Effector memory CD8-positive, alpha-beta T cell (primary cell): ENCODE data around the gene CACNA2D3.

Experiments used
- ATAC-seq: fragments of 150-1000 bp; cut with Tn5 transposase; replicated peaks from 2 replicates; pipeline ENCODE4 v1.10.0; 2021; ENCODE audit warnings: mild to moderate bottlenecking, moderate library complexity
- DNase-seq, 3 experiments: peaks; one replicate each; pipeline ENCODE4 v3.0.0; 2021
- H3K27ac Mint-ChIP-seq, 2 donors: one replicate each; pipeline ENCODE4 v1.8.0; 2022; ENCODE audit warnings: mild to moderate bottlenecking in 2 of 2, mixed read lengths in 2 of 2, moderate library complexity in 2 of 2
- H3K27me3 Mint-ChIP-seq, 2 donors: one replicate each; pipeline ENCODE4 v1.8.0; 2022; ENCODE audit warnings: mixed read lengths in 2 of 2
- H3K36me3 Mint-ChIP-seq: one replicate; pipeline ENCODE4 v1.8.0; 2022; ENCODE audit warnings: mild to moderate bottlenecking, moderate library complexity, mixed read lengths; ENCODE audit not compliant: insufficient read depth
- H3K4me1 Mint-ChIP-seq, 2 donors: one replicate each; pipeline ENCODE4 v1.8.0; 2022; ENCODE audit warnings: low read depth in 2 of 2, mixed read lengths in 2 of 2
- H3K4me3 Mint-ChIP-seq, 2 donors: one replicate each; pipeline ENCODE4 v1.8.0; 2022; ENCODE audit warnings: mild to moderate bottlenecking in 2 of 2, mixed read lengths in 2 of 2, moderate library complexity in 2 of 2
- H3K9me3 Mint-ChIP-seq, 2 donors: one replicate each; pipeline ENCODE4 v1.8.0; 2022; ENCODE audit warnings: mixed read lengths in 2 of 2
- total RNA-seq, 9 experiments: gene quantifications; one replicate each; lab custom pipeline; 2026; lab: John Stamatoyannopoulos, UW

Gene CACNA2D3
- 0 to 0.24 (median 0) reads per million in 9 experiments for total RNA-seq

- peaks cover 0 to 4% of the 10 kb centered on the region in 2 donors for H3K9me3 Mint-ChIP-seq
- peak within 1 kb of the TSS; percentile 39 to 40 for H3K4me3 Mint-ChIP-seq
- H3K36me3 Mint-ChIP-seq = no peaks in the 10 kb centered on the region
- no peak within 1 kb of the TSS for H3K27ac Mint-ChIP-seq
- peaks cover 0 to 3% of the 10 kb centered on the region in 2 donors for H3K4me1 Mint-ChIP-seq
- peaks cover 36 to 63% of the 10 kb centered on the region in 2 donors for H3K27me3 Mint-ChIP-seq
- DNase-seq (no peak), ATAC-seq (no peak)
These were observed at the start of gene CACNA2D3 for GRCh38 chr3:54122324-54123002. TSS of gene CACNA2D3 (plus strand) at chr3:54122552.

GRCh38 chr3:54073386-54073785 lies 49.0 kb upstream of the CACNA2D3 start:
- Mint-ChIP-seq H3K36me3 (no peaks in the 10 kb centered on the region), H3K9me3 (peaks cover 0 to 6% of the 10 kb centered on the region in 2 donors), H3K27ac (no peak overlapping the region), H3K4me3 (no peak overlapping the region), H3K4me1 (no peaks in the 10 kb centered on the region), H3K27me3 (peaks cover 5 to 26% of the 10 kb centered on the region in 2 donors)
- no peak for ATAC-seq
- no peak for DNase-seq

GRCh38 chr3:54079314-54079713 lies 43.0 kb upstream of the CACNA2D3 start:
- Mint-ChIP-seq H3K4me3 (no peak overlapping the region), H3K4me1 (no peaks in the 10 kb centered on the region), H3K27ac (no peak overlapping the region), H3K27me3 (peaks cover 5 to 40% of the 10 kb centered on the region in 2 donors), H3K36me3 (no peaks in the 10 kb centered on the region), H3K9me3 (peaks cover 0 to 2% of the 10 kb centered on the region in 2 donors)
- DNase-seq (no peak), ATAC-seq (no peak)

- Mint-ChIP-seq H3K4me3 (no peak overlapping the region), H3K9me3 (peaks cover 0 to 2% of the 10 kb centered on the region in 2 donors), H3K27me3 (peaks cover 5 to 40% of the 10 kb centered on the region in 2 donors), H3K27ac (no peak overlapping the region), H3K4me1 (no peaks in the 10 kb centered on the region), H3K36me3 (no peaks in the 10 kb centered on the region)
- ATAC-seq (no peak), DNase-seq (no peak)
These were observed 42.5 kb upstream of the CACNA2D3 start for GRCh38 chr3:54079730-54080325.

DNA sequence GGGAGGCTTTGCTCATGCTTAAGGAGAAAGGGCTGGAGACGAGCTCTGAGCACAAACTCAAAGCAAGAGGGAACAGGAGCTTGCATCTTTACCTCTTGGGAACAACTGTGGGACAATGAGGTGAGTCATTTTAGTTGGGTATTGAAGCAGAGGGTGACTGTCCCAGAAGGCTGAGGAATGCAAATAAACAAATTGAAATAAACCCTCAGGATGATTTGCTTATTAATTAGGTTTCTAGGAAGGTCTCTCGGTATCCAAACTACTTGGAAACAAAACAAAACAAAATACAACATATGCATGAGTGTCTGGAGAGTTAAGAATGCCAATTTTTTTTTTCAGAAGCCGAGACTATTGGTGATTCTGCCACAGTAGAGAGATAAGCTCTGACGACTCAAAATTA lies 38.4 kb upstream of the CACNA2D3 start:
- no peaks in the 10 kb centered on the region for H3K36me3 Mint-ChIP-seq
- no peak overlapping the region for H3K4me3 Mint-ChIP-seq
- peaks cover 16 to 64% of the 10 kb centered on the region in 2 donors for H3K27me3 Mint-ChIP-seq
- no peak overlapping the region for H3K27ac Mint-ChIP-seq
- ATAC-seq (no peak), DNase-seq (no peak)
- no peaks in the 10 kb centered on the region for H3K9me3 Mint-ChIP-seq
- peaks cover 0 to 1% of the 10 kb centered on the region in 2 donors for H3K4me1 Mint-ChIP-seq

- peaks cover 16 to 58% of the 10 kb centered on the region in 2 donors for H3K27me3 Mint-ChIP-seq
These were observed 36.4 kb upstream of the CACNA2D3 start for GRCh38 chr3:54085936-54086335.

GRCh38 chr3:54086652-54087405 lies 35.5 kb upstream of the CACNA2D3 start:
- H3K9me3 Mint-ChIP-seq = no peaks in the 10 kb centered on the region
- H3K27ac Mint-ChIP-seq = no peak overlapping the region
- ATAC-seq (no peak), DNase-seq (no peak)
- H3K36me3 Mint-ChIP-seq = no peaks in the 10 kb centered on the region
- peaks cover 16 to 55% of the 10 kb centered on the region in 2 donors for H3K27me3 Mint-ChIP-seq
- H3K4me3 Mint-ChIP-seq = no peak overlapping the region
- peaks cover 0 to 1% of the 10 kb centered on the region in 2 donors for H3K4me1 Mint-ChIP-seq

More at GRCh38 chr3:54085936-54086335, 36.4 kb upstream of the CACNA2D3 start:
- DNase-seq = no peak
- ATAC-seq = no peak
- Mint-ChIP-seq H3K4me1 (peaks cover 0 to 1% of the 10 kb centered on the region in 2 donors), H3K27ac (no peak overlapping the region), H3K36me3 (no peaks in the 10 kb centered on the region), H3K4me3 (no peak overlapping the region), H3K9me3 (no peaks in the 10 kb centered on the region)

DNA sequence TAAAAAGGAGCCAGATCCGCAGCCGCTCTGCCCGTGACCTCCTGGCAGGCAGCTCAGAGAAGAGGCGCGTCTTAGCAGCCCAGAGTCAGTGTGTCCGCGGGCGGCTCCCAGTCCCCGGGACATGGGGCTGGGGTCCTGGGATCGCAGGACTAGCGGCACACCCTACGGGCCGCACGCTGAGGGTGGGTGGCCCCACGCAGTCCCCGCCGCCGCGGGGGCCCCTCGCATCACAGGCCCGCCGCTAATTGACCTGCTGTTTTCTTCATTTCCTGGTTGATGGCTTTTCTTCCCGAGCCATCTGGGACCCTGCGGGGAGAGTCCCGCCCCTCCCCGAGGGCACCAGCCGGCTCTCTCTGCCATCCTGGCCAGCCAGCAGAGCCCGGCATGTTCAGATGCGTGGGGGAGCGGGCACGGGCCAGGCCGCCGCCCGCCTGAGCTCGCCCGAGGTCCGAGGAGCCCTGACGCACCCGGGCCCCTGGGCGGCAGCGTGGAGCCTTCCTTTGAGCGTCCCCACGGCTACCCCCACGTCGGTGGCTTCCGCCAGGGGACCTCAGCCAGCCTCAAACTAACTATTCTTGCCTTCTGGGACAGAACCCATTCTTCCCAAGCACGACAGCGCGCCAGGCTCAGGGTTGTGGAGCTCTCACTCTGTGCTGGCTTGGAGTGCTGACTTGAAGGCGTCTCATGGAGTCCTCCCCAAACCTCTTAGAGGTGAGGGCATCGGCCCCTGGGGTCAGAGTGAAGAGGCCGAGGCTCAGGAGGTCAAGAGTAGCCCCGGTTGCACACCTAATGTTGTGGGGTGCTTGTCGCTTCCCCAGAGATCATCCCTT lies 34.6 kb upstream of the CACNA2D3 start:
- peaks cover 16 to 48% of the 10 kb centered on the region in 2 donors for H3K27me3 Mint-ChIP-seq
- no peaks in the 10 kb centered on the region for H3K36me3 Mint-ChIP-seq
- DNase-seq = no peak
- no peaks in the 10 kb centered on the region for H3K9me3 Mint-ChIP-seq
- peaks cover 0 to 1% of the 10 kb centered on the region in 2 donors for H3K4me1 Mint-ChIP-seq
- H3K27ac Mint-ChIP-seq = no peak overlapping the region
- H3K4me3 Mint-ChIP-seq = no peak overlapping the region
- ATAC-seq = no peak

- H3K9me3 Mint-ChIP-seq = no peaks in the 10 kb centered on the region
- peaks cover 0 to 12% of the 10 kb centered on the region in 2 donors for H3K27me3 Mint-ChIP-seq
- no peaks in the 10 kb centered on the region for H3K36me3 Mint-ChIP-seq
- H3K27ac Mint-ChIP-seq = no peak overlapping the region
- no peak overlapping the region for H3K4me3 Mint-ChIP-seq
- no peaks in the 10 kb centered on the region for H3K4me1 Mint-ChIP-seq
- no peak for DNase-seq
- ATAC-seq = no peak
These were observed 28.7 kb upstream of the CACNA2D3 start for GRCh38 chr3:54093491-54094248.

DNA sequence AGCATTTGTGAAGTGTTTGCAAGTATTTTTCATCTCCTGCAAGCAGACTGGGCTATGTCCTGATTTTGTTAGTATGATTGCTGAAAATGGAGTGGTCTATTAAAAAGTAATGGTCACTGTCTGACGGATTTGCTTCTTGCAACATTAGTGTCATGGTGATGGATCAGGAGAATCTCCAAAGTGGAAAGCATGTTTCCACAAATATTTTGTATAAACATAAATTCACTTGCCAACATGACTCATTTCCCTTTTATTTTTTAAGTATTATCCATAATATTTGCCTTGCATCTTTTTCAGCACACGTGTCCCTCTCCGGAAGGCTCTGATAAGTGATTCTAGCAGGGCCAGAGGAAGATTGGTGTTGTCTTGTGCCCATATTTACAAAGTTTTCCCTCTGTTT lies 27.4 kb upstream of the CACNA2D3 start:
- DNase-seq = no peak
- ATAC-seq = no peak

DNA sequence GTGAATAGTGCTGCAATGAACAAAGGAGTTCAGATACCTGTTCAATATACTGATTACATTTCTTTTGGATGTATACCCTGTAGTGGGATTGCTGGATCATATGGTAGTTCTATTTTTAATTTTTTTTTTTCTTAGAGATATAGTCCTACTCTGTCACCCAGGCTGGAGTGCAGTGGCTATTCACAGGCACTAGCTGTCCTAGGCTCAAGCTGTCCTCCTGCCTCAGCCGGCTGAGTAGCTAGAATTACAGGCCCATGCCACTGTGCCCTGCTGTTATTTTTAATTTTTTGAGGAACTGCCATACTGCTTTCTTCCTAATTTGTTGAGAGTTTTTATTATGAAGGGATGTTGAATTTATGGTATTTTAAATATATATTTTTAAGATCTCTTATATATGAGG lies 23.0 kb upstream of the CACNA2D3 start:
- ATAC-seq = no peak
- H3K36me3 Mint-ChIP-seq = no peaks in the 10 kb centered on the region
- H3K27me3 Mint-ChIP-seq = peaks cover 0 to 5% of the 10 kb centered on the region in 2 donors
- no peak for DNase-seq
- no peak overlapping the region for H3K27ac Mint-ChIP-seq
- no peaks in the 10 kb centered on the region for H3K4me1 Mint-ChIP-seq
- H3K9me3 Mint-ChIP-seq = no peaks in the 10 kb centered on the region
- no peak overlapping the region for H3K4me3 Mint-ChIP-seq

More for the DNA sequence above, 27.4 kb upstream of the CACNA2D3 start:
- Mint-ChIP-seq H3K4me3 (no peak overlapping the region), H3K9me3 (no peaks in the 10 kb centered on the region), H3K36me3 (no peaks in the 10 kb centered on the region), H3K27me3 (peaks cover 0 to 5% of the 10 kb centered on the region in 2 donors), H3K4me1 (no peaks in the 10 kb centered on the region), H3K27ac (no peak overlapping the region)

DNA sequence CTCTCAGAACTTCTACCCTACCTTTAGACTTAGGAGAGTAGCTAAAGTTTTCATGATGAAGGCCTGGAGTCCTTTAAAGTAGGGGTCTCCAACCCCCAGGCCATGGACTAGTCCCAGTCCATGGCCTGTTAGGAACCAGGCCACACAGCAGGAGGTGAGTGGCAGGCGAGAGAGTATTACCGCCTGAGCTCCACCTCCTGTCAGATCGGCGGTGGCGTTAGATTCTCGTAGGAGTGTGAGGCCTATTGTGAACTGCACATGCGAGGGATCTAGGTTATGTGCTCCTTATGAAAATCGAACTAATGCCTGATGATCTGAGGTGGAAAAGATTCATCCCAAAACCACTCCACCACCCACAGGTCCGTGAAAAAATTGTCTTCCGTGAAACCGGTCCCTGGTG lies 18.3 kb upstream of the CACNA2D3 start:
- Mint-ChIP-seq H3K36me3 (no peaks in the 10 kb centered on the region), H3K27ac (no peak overlapping the region), H3K27me3 (peaks cover 5 to 10% of the 10 kb centered on the region in 2 donors), H3K4me1 (no peaks in the 10 kb centered on the region), H3K9me3 (peaks cover 0 to 1% of the 10 kb centered on the region in 2 donors), H3K4me3 (no peak overlapping the region)
- DNase-seq (no peak), ATAC-seq (no peak)
